22Rv1 (cell line): ENCODE measurements around the gene VGLL4.

Experiments
- H3K27ac ChIP-seq: fragments of 450-650 bp; 2 replicates; pipeline ENCODE4 v1.5.1; 2017
- ZFX ChIP-seq: fragments of 450-650 bp; IDR thresholded peaks from 2 replicates; pipeline ENCODE4 v1.6.1; 2017; ENCODE audit warnings: antibody characterized with exemption, borderline replicate concordance
- TF ChIP-seq, protein P1 (sequence below): fragments of 450-650 bp; IDR thresholded peaks from 2 replicates; pipeline ENCODE4 v1.5.1; 2017; ENCODE audit warnings: mild to moderate bottlenecking

The VGLL4 gene

DNA sequence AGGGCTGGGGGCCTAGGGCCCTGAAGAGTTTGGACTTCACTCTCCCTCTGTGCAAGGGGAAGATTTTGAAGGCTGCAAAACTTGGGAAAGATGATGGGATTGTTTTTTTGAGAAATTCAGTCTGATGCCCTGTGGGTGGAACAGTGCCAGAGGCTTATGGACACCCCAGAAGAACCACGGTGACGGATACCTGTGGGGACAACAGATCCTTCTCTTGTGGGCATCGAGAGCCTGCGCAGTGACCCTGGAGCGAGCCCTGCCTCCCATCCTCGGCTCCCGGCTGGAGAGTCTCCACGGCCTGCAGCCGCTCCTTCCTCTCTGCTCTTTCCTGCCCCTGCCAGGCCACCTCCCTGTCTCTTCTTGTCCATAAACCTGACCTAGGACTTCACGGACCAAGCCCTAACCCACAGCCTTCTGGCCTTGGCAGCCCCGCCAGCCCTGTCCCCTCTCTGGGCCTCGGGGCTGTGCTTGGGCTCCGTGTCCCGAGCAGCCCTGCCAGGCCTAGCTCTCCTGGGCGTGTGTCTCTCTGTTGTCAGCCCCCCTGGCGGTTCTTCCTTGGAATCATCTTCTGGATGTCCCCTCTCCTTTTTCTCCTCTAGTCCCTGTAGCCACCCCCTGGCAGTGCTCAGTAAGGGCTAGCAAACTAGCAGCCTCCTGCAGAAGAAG lies 98.4 kb downstream of the VGLL4 start:
- no peak overlapping the region for H3K27ac ChIP-seq
- TF ChIP-seq, protein P1, sequence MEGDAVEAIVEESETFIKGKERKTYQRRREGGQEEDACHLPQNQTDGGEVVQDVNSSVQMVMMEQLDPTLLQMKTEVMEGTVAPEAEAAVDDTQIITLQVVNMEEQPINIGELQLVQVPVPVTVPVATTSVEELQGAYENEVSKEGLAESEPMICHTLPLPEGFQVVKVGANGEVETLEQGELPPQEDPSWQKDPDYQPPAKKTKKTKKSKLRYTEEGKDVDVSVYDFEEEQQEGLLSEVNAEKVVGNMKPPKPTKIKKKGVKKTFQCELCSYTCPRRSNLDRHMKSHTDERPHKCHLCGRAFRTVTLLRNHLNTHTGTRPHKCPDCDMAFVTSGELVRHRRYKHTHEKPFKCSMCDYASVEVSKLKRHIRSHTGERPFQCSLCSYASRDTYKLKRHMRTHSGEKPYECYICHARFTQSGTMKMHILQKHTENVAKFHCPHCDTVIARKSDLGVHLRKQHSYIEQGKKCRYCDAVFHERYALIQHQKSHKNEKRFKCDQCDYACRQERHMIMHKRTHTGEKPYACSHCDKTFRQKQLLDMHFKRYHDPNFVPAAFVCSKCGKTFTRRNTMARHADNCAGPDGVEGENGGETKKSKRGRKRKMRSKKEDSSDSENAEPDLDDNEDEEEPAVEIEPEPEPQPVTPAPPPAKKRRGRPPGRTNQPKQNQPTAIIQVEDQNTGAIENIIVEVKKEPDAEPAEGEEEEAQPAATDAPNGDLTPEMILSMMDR, result no peak

DNA sequence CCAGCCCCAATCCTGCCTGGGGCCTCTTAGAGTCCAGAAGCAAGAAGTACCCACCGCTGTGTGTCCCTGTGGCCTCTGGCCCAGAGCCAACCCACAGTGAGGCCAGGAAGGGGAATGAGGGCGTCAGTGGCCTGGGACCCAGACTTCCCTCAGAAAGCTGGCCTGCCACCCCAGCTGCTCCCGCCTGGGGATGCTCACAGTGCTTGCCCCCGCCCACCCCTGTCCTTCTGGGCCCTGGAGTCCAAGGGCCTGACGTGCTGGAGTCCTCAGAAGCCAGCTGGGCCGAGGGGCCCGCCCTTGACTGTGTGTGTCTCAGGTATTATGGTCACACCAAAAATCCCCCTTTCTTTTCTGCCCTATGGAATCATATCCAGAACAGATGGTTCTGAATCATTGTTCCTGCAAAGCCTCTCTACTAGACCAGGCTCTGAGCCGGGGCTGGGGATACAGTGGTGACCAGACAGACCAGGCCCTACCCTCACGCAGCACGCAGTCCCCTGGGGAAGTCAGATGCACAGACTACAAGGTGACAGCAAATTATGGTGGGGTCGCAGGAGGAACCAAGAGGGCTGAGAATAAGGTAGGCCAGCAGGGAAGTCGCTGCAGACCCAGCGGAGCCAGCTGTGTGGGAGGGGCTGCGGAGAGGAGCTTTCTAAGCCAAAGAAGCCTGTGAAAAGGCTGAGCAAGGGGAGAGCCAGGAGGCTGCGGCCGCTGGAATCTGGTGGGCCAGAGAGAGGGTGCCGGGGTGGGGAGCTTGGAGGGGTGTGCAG lies 99.1 kb downstream of the VGLL4 start:
- TF ChIP-seq, protein P1, result no peak
- TF ChIP-seq ZFX, result no peak
- H3K27ac ChIP-seq, result no peak overlapping the region

DNA sequence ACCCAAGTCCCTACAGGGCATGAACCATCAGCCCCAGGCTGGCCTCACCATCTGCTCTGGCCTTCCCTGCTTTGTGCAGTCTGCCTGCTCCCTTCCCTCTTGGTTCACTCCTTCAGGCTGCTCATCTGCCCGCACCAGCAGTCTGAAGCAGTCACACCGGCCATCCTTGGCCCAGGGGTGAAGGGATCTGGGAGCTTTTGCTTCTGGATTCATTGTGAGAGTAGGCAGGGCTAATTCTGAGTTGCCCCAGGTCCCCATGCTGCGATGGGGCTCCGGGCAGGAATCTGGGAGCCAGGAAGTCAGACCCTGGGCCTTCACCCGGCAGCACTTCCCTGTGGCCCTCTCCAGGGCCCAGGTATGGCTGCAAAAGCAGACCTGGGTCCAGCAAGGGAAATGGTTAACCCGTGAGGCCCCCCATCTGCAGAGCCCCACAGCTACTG lies 99.7 kb downstream of the VGLL4 start:
- H3K27ac ChIP-seq, result no peak overlapping the region
- TF ChIP-seq, protein P1, result no peak

DNA sequence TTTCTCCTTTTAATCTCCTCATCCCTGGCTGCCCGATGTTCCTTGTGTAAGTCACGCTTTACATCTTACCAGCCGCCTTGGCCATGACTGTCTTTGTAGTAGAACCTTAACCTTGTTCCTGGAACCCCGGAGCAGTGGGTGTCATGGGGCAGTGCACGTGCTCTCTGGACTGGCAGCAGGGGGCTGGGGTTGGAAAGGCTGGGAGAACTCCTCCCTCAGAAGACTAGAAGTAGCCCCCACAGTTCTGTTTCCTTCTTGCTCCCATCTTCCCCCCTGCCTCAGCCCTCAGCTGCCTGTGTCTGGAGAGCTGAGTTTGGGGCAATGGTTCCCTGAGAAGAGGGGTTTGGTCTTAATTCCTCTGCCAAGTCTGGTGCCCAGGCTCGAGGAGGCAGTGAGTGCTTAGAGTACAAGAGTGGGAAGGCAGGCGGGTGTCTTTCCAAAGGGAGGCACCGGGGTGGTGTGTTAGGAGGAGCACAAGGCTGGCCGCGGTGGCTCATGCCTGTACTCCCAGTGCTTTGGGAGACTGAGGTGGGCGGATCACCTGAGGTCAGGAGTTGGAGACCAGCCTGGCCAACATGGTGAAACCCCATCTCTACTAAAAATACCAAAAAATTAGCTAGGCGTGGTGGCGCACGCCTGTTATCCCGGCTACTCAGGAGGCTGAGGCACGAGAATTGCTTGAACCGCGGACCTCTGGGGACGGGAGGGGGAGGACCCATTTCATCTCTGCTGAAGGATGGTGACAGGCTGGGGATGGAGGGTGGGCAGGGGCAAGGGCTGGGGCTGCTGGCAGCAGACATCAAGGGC lies 100.4 kb downstream of the VGLL4 start:
- H3K27ac ChIP-seq, result no peak overlapping the region
- TF ChIP-seq, protein P1, result no peak
- TF ChIP-seq ZFX, result no peak

DNA sequence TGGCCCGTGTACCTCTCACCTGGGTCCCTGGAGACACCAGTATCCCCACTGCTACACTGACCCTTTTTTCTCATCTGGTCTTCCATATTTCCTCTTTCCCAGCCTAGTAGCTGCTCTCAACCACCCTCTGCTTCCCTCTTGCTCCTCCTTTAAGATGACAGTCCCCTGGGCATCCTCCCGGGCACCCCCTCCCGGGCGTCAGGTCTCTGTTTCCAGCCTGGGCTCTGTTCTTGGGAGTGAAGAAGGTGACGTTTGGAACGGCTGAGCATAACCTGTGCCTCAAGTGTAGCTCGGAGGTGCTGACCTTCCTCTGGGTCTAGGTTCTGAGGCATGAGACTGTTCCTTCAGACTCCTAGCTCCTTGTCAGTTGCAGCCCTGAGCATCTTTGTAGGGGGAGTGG lies 101.2 kb downstream of the VGLL4 start:
- no peak for TF ChIP-seq ZFX
- TF ChIP-seq, protein P1, result no peak
- H3K27ac ChIP-seq, result no peak overlapping the region

DNA sequence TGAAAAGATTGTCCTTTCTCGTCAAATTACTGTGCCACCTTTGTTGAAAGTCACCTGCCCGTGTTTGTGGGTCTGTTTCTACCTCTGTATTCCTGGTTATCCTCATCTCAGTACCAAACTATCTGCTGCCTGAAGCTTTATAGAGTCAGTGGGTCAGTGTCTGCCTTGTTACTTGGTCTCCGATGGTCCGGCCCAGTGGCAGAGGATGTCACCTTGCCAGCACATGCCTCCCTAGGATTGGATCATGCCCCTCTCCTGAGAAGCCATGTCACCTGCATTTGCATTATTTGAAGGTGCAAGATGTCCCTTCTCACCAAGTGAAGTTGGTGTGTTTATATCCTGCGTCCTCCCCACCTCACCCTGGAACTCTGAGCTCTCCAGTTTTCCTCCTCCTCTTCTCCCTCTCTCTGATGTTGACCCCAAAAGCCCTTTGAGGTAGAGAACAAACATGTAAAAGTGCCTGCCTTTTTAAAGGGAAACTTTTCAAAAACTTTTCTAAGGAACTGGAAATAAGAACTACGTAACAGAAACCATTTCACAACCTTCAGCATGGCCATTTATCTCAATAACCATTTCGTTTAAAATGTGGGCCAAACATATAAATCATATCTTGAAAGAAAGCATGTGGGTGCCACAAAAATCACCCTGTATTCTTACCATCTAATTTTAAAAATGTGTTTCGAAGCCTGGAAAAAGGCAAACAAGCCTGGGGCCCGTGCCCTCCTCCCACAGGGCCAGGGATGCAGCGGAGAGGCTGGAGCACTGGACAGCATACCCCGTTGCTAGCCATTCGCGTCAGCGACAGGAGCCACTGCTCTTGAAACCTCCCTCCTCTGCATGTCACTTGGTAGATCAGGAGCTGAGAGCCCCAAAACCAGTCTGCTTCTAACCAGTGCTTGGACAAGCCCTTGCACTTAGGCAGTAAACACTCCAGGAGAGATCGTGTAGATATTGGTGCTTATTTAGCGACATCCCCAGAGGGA lies 102.1 kb downstream of the VGLL4 start:
- H3K27ac ChIP-seq, result no peak overlapping the region
- no peak for TF ChIP-seq ZFX
- TF ChIP-seq, protein P1, result no peak
